Activated CD8-positive, alpha-beta memory T cell treated with anti-CD3 and anti-CD28 coated beads, Interleukin-2, amount 50 U/mL, for 24 hours (primary cell): ENCODE data around the gene LCN2.

ENCODE experiments used
- DNase-seq: peaks from one replicate; pipeline ENCODE4 v3.0.0-alpha.2; 2020; ENCODE audit errors: extremely low read depth

Gene LCN2

DNA sequence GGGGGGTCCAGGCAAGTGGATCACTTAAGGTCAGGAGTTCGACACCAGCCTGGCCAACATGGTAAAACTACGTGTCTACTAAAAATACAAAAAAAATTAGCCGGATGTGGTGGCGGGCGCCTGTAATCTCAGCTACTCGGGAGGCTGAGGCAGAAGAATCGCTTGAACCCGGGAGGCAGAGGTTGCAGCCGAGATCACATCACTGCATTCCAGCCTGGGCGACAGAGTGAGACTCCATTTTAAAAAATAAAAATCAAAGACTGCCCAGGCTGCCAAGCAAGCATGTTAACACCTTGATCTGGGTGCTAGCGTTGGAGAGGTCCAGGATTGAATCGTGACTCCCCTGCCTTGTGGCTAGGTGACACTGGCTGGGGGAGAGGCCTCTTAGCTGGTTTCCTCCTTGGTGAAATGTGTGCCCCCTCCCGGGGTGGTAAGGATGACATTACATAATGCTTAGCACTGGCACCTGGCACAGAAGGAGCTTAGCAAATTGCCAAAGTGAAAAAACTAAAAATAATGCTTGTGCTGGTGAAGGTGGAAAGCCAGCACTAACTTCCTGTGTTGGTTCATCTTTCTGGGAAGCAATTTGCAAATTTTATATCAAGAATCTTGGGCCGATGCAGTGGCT, 44.3 kb downstream of the LCN2 start:
- DNase-seq, result no peak

DNA sequence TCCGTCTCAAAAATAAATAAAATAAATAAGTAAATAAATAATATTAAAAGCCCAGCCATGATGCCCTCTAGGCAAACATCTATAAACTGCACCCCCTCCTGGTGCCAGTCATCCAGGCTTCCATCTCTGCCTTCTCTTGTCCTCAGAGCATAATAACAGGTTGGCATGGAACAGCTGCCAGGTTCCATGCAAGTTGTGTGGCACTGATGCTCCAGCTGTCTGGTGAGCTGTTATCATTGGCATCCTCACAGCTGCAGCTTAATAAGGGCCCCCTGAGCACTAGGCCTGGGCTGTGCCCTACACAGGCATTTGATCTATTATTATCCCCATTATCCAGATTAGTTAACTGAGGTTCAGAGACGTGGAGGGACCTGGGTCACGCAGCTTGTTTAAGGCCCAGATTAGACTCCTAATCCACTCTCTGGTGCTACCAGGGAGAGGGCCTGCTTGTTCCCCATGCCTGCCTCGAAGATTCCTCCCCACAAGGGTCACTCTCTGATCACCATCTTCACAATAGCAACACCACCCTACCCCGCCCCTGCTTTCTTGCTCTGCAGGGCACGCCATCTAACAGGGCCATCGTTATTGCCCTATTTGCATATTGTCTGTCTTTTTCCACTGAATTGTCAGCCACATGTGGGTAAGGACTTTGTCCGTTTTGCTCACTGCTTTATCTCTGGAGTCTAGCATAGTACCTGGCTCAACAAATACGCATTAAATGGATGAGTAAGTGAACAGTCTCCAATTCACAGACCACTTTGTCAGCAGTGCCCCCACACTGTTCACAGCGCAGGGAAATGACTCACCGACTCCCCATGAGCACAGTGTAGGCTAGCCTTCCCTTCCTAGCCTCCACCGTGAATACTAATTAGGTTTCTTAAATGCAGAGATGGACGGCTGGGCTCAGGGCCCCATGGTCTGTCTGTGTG, 52.5 kb downstream of the LCN2 start:
- DNase-seq, result no peak

DNA sequence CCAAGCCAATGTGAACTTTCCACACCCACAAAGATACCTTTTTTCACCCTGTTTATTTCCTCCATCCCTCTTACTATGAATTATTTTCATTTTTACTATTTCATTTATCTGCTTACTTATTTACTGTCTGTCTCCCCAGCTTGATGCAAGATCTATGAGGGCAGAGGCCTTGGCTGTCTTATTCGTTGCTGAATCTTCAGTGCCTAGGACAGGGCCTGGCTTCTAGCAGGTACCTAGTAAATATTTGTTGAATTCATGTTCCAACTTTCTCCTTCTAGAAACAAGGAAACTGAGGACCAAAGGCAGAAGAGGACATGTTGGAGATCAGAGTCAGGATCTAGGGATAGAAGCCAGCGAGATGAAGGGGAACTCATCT, 53.4 kb downstream of the LCN2 start:
- DNase-seq, result no peak
